IMR-90 (cell line): ENCODE results near the gene FRAS1. TPM values are rescaled to one million over a fixed set of nuclear protein-coding genes. Genes with fewer than 3 reads are reported as not detected.

Source experiments
- ATAC-seq: fragments of 200-7000 bp; cut with Tn5 transposase; 2 replicates; pipeline ENCODE4 v1.9.1; 2020; ENCODE audit warnings: low read depth, mild to moderate bottlenecking, moderate library complexity
- BruUV-seq: library from RNA; stranded (reverse); fragments of 400-500 nt; replicated peaks from 2 replicates; lab custom pipeline; 2021; lab: Mats Ljungman, UMichigan
- CTCF ChIA-PET: fragments of 300-600 bp; formaldehyde crosslinking; extraction: SDS; loops from one replicate; lab custom pipeline; 2021; ENCODE audit warnings: antibody characterized with exemption; lab: Yijun Ruan, JAX
- POLR2A ChIA-PET: fragments of 300-600 bp; sonication (Branson Sonifier 250); formaldehyde crosslinking; loops from one replicate; lab custom pipeline; 2022; ENCODE audit warnings: antibody characterized with exemption; ENCODE audit not compliant: unreplicated experiment; lab: Charles Lee
- DNase-seq: peaks from one replicate; pipeline ENCODE4 v3.0.0; 2013
- H2AFZ ChIP-seq: replicated peaks from 2 replicates; pipeline ENCODE3; 2013; ENCODE audit warnings: low read length, mild to moderate bottlenecking; ENCODE audit not compliant: poor library complexity
- H2AK5ac ChIP-seq: 2 replicates; pipeline ENCODE4 v1.6.1; 2013; ENCODE audit warnings: low read depth, low read length, inconsistent platforms
- H2AK9ac ChIP-seq: replicated peaks from 2 replicates; pipeline ENCODE3; 2013; ENCODE audit warnings: mild to moderate bottlenecking, low read depth, low read length, moderate library complexity; ENCODE audit not compliant: poor library complexity
- H2BK120ac ChIP-seq: 2 replicates; pipeline ENCODE4 v1.6.1; 2013; ENCODE audit warnings: low read depth, low read length, inconsistent platforms
- H2BK15ac ChIP-seq: 3 replicates; pipeline ENCODE4 v1.6.1; 2013; ENCODE audit warnings: low read depth, low read length, inconsistent platforms
- H2BK20ac ChIP-seq: 2 replicates; pipeline ENCODE4 v1.6.1; 2013; ENCODE audit warnings: low read depth, mild to moderate bottlenecking, inconsistent platforms, low read length, moderate library complexity
- H2BK5ac ChIP-seq: 2 replicates; pipeline ENCODE4 v1.6.1; 2013; ENCODE audit warnings: mild to moderate bottlenecking, low read depth, low read length, inconsistent platforms; ENCODE audit not compliant: poor library complexity, severe bottlenecking
- H3K14ac ChIP-seq: replicated peaks from 2 replicates; pipeline ENCODE4 v1.6.1; 2013; ENCODE audit warnings: low read depth, low read length, inconsistent platforms
- H3K18ac ChIP-seq: 2 replicates; pipeline ENCODE4 v1.6.1; 2013; ENCODE audit warnings: low read depth, low read length, control low read depth
- H3K23ac ChIP-seq: 2 replicates; pipeline ENCODE4 v1.6.1; 2013; ENCODE audit warnings: low read depth, low read length, inconsistent platforms
- H3K27ac ChIP-seq: 2 replicates; pipeline ENCODE4 v1.5.1; 2013; ENCODE audit warnings: mild to moderate bottlenecking, control low read depth, low read length; ENCODE audit not compliant: insufficient read depth
- H3K27me3 ChIP-seq: 2 replicates; pipeline ENCODE4 v1.6.1; 2013; ENCODE audit warnings: low read length; ENCODE audit not compliant: control insufficient read depth, insufficient read depth
- H3K36me3 ChIP-seq: 2 replicates; pipeline ENCODE4 v1.6.1; 2013; ENCODE audit warnings: low read length, mixed read lengths; ENCODE audit not compliant: control insufficient read depth, insufficient read depth
- H3K4ac ChIP-seq: 2 replicates; pipeline ENCODE4 v1.6.1; 2013; ENCODE audit warnings: low read depth, low read length, inconsistent platforms
- H3K4me1 ChIP-seq: 2 replicates; pipeline ENCODE4 v1.6.1; 2013; ENCODE audit warnings: low read length, mixed read lengths; ENCODE audit not compliant: control insufficient read depth, insufficient read depth
- H3K4me2 ChIP-seq: 2 replicates; pipeline ENCODE4 v1.6.1; 2013; ENCODE audit warnings: low read depth, mild to moderate bottlenecking, control low read depth, low read length, moderate library complexity
- H3K4me3 ChIP-seq: 2 replicates; pipeline ENCODE4 v1.5.1; 2013; ENCODE audit warnings: low read depth, mild to moderate bottlenecking, control low read depth, low read length, moderate library complexity; ENCODE audit not compliant: insufficient read depth
- H3K56ac ChIP-seq: 2 replicates; pipeline ENCODE4 v1.6.1; 2013; ENCODE audit warnings: low read length, inconsistent platforms; ENCODE audit not compliant: insufficient read depth; ENCODE audit errors: extremely low read depth
- H3K79me1 ChIP-seq, 2 experiments: 2 replicates each; pipeline ENCODE4 v1.6.1; 2013; ENCODE audit warnings: low read length in 2 of 2, inconsistent platforms in 1 of 2, low read depth in 1 of 2
- H3K9ac ChIP-seq: 2 replicates; pipeline ENCODE4 v1.6.1; 2013; ENCODE audit warnings: low read depth, low read length, control low read depth
- H3K9me1 ChIP-seq: 2 replicates; pipeline ENCODE4 v1.6.1; 2013; ENCODE audit warnings: low read length, inconsistent platforms; ENCODE audit not compliant: insufficient read depth
- H3K9me3 ChIP-seq: 2 replicates; pipeline ENCODE4 v1.6.1; 2013; ENCODE audit warnings: low read length; ENCODE audit not compliant: control insufficient read depth, insufficient read depth
- H4K20me1 ChIP-seq: 2 replicates; pipeline ENCODE4 v1.6.1; 2013; ENCODE audit warnings: low read length, inconsistent platforms; ENCODE audit not compliant: insufficient read depth
- H4K5ac ChIP-seq: 2 replicates; pipeline ENCODE4 v1.6.1; 2013; ENCODE audit warnings: mild to moderate bottlenecking, low read depth, low read length, control low read depth
- H4K8ac ChIP-seq, 2 experiments: 2 replicates each; pipeline ENCODE4 v1.6.1; 2013; ENCODE audit warnings: low read depth in 2 of 2, low read length in 2 of 2, control low read depth in 1 of 2, inconsistent platforms in 1 of 2
- H4K91ac ChIP-seq: 2 replicates; pipeline ENCODE4 v1.6.1; 2013; ENCODE audit warnings: low read depth, low read length, inconsistent platforms; ENCODE audit not compliant: insufficient read depth
- BHLHE40 ChIP-seq: fragments of 150-350 bp; IDR thresholded peaks from 2 replicates; pipeline ENCODE4 v1.6.1; 2016; ENCODE audit warnings: mild to moderate bottlenecking, low read depth, low read length
- CEBPB ChIP-seq: IDR thresholded peaks from 2 replicates; pipeline ENCODE4 v1.6.1; 2012; ENCODE audit warnings: low read depth, low read length, improper control_type of control experiment
- CHD1 ChIP-seq: IDR thresholded peaks from 2 replicates; pipeline ENCODE4 v1.6.1; 2012; ENCODE audit warnings: low read depth, low read length, improper control_type of control experiment
- FOS ChIP-seq: fragments of 150-350 bp; IDR thresholded peaks from 2 replicates; pipeline ENCODE4 v1.6.1; 2016; ENCODE audit warnings: low read depth, low read length
- MXI1 ChIP-seq: IDR thresholded peaks from 2 replicates; pipeline ENCODE4 v1.6.1; 2012; ENCODE audit warnings: low read depth, mild to moderate bottlenecking, low read length, moderate library complexity, borderline replicate concordance
- POLR2A ChIP-seq: IDR thresholded peaks from 2 replicates; pipeline ENCODE4 v1.6.1; 2012; ENCODE audit warnings: mild to moderate bottlenecking, low read depth, low read length
- RCOR1 ChIP-seq: IDR thresholded peaks from 2 replicates; pipeline ENCODE4 v1.6.1; 2012; ENCODE audit warnings: mild to moderate bottlenecking, low read length, improper control_type of control experiment; ENCODE audit not compliant: insufficient replicate concordance
- RFX5 ChIP-seq: IDR thresholded peaks from 2 replicates; pipeline ENCODE4 v1.8.0; 2012; ENCODE audit warnings: low read depth, mild to moderate bottlenecking, low read length, moderate library complexity
- SMC3 ChIP-seq: fragments of 150-350 bp; IDR thresholded peaks from 2 replicates; pipeline ENCODE4 v1.6.1; 2016; ENCODE audit warnings: low read depth, mild to moderate bottlenecking, antibody characterized with exemption, low read length, moderate library complexity
- WGBS, 2 experiments: methylation state at CpG; one replicate each; pipeline versions ENCODE4 v1.1.5 to v1.1.7; 2013; ENCODE audit warnings: missing lambda C conversion rate in 2 of 2; ENCODE audit not compliant: insufficient read length in 1 of 2; ENCODE audit errors: extremely low coverage in 2 of 2; 5-methylcytosine and 5-hydroxymethylcytosine counted together
- dilution Hi-C: fragments of 300-500 bp; cut with HindIII; formaldehyde crosslinking; loops from one replicate; pipeline ENCODE4 v1.14.3; 2018; ENCODE audit warnings: low sequenced_read_pairs; ENCODE audit not compliant: unreplicated experiment
- in situ Hi-C: fragments of 300-500 bp; cut with MboI; formaldehyde crosslinking; loops from 3 replicates; pipeline ENCODE4 v1.14.3; 2019; ENCODE audit warnings: low sequenced_read_pairs, inconsistent platforms, mixed read lengths
- intact Hi-C: fragments of 100-400 bp; cut with micrococcal nuclease; formaldehyde crosslinking; loops from 2 replicates; pipeline ENCODE4 v1.10.0; 2022
- polyA plus RNA-seq, 3 experiments: library from polyadenylated mRNA; depleted of rRNA; stranded (reverse); fragments of >200 nt; gene quantifications; 2 replicates each; pipeline ENCODE4 v1.2.3, GENCODE V29; 2012; ENCODE audit warnings: low replicate concordance in 1 of 3
- total RNA-seq: library from RNA; depleted of rRNA; stranded (reverse); fragments of >200 nt; gene quantifications from 2 replicates; pipeline ENCODE4 v1.2.3, GENCODE V29; 2012
- TF ChIP-seq, protein P1 (sequence below): conservative IDR thresholded peaks from 2 replicates; pipeline ENCODE4 v1.5.1; 2012; ENCODE audit warnings: mild to moderate bottlenecking, low read depth, low read length, improper control_type of control experiment
- TF ChIP-seq, protein P2 (sequence below): fragments of 150-350 bp; IDR thresholded peaks from 2 replicates; pipeline ENCODE4 v1.6.1; 2016; ENCODE audit warnings: low read depth, mild to moderate bottlenecking, low read length, moderate library complexity, borderline replicate concordance

The FRAS1 gene
- total and polyA plus RNA-seq, 2 of the 4 experiments (the other 2 are of a cell fraction): under 0.01 to 0.03 TPM

DNA sequence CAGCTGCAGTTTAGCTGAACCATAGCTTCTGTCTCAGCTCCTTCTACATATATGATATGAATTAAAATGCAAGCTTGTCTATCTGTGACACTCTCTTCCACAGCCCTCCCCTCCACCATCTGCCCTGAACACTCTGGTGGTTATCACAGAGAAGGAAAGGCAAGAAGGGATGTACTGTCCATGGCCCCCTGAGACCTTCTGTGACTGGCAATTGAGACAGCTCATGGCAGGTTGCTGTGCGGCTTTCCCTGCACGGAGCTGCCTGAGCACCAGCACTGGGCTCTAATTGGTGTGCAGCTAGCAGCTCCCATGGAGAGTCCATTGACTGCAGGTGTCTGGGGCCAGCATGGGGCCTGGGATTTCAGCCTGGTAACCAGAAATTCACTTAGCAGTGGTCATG, 384.6 kb downstream of the FRAS1 start:
- TF ChIP-seq POLR2A: no peak
- TF ChIP-seq CHD1: no peak
- TF ChIP-seq, protein P1, sequence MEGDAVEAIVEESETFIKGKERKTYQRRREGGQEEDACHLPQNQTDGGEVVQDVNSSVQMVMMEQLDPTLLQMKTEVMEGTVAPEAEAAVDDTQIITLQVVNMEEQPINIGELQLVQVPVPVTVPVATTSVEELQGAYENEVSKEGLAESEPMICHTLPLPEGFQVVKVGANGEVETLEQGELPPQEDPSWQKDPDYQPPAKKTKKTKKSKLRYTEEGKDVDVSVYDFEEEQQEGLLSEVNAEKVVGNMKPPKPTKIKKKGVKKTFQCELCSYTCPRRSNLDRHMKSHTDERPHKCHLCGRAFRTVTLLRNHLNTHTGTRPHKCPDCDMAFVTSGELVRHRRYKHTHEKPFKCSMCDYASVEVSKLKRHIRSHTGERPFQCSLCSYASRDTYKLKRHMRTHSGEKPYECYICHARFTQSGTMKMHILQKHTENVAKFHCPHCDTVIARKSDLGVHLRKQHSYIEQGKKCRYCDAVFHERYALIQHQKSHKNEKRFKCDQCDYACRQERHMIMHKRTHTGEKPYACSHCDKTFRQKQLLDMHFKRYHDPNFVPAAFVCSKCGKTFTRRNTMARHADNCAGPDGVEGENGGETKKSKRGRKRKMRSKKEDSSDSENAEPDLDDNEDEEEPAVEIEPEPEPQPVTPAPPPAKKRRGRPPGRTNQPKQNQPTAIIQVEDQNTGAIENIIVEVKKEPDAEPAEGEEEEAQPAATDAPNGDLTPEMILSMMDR: no peak
- TF ChIP-seq FOS: no peak
- no peak for TF ChIP-seq BHLHE40
- TF ChIP-seq RCOR1: no peak
- no peak for TF ChIP-seq MXI1
- TF ChIP-seq, protein P2, sequence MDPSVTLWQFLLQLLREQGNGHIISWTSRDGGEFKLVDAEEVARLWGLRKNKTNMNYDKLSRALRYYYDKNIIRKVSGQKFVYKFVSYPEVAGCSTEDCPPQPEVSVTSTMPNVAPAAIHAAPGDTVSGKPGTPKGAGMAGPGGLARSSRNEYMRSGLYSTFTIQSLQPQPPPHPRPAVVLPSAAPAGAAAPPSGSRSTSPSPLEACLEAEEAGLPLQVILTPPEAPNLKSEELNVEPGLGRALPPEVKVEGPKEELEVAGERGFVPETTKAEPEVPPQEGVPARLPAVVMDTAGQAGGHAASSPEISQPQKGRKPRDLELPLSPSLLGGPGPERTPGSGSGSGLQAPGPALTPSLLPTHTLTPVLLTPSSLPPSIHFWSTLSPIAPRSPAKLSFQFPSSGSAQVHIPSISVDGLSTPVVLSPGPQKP: no peak
- no peak for TF ChIP-seq SMC3
- TF ChIP-seq CEBPB: no peak
- TF ChIP-seq RFX5: no peak
- no peak overlapping the region for H4K91ac ChIP-seq
- H3K79me1 ChIP-seq: no peaks in the 10 kb centered on the region
- H3K4me2 ChIP-seq: no peak overlapping the region
- no peak overlapping the region for H3K23ac ChIP-seq
- dilution Hi-C loops (no loop called here), in situ Hi-C loops (no loop called here), intact Hi-C loops (no loop called here)
- H3K36me3 ChIP-seq: no peaks in the 10 kb centered on the region
- no peak overlapping the region for H2BK5ac ChIP-seq
- H4K5ac ChIP-seq: no peak overlapping the region
- H3K14ac ChIP-seq: no peak overlapping the region
- H3K9ac ChIP-seq: no peak overlapping the region
- POLR2A ChIA-PET: no interaction called here
- peaks cover 3% of the 10 kb centered on the region for H3K27me3 ChIP-seq
- H3K56ac ChIP-seq: no peak overlapping the region
- CTCF ChIA-PET: no interaction called here
- no peak for DNase-seq
- H3K18ac ChIP-seq: no peak overlapping the region
- H4K20me1 ChIP-seq: no peaks in the 10 kb centered on the region
- H3K9me1 ChIP-seq: no peaks in the 10 kb centered on the region
- ATAC-seq: no peak
- H3K4me1 ChIP-seq: no peaks in the 10 kb centered on the region
- H3K9me3 ChIP-seq: no peaks in the 10 kb centered on the region
- H2AFZ ChIP-seq: no peak overlapping the region
- no TSS peak for BruUV-seq
- H3K4ac ChIP-seq: no peak overlapping the region
- H4K8ac ChIP-seq: no peak overlapping the region
- no peak overlapping the region for H2BK120ac ChIP-seq
- H2AK9ac ChIP-seq: no peak overlapping the region
- H3K4me3 ChIP-seq: no peak overlapping the region
- H2BK20ac ChIP-seq: no peak overlapping the region
- no peak overlapping the region for H2BK15ac ChIP-seq
- no peak overlapping the region for H3K27ac ChIP-seq
- no peak overlapping the region for H2AK5ac ChIP-seq
- WGBS, 2 experiments: no CpG with 5 or more reads among the region's 2 CpGs
